ENCODE data around the gene FAM53B.

DNA sequence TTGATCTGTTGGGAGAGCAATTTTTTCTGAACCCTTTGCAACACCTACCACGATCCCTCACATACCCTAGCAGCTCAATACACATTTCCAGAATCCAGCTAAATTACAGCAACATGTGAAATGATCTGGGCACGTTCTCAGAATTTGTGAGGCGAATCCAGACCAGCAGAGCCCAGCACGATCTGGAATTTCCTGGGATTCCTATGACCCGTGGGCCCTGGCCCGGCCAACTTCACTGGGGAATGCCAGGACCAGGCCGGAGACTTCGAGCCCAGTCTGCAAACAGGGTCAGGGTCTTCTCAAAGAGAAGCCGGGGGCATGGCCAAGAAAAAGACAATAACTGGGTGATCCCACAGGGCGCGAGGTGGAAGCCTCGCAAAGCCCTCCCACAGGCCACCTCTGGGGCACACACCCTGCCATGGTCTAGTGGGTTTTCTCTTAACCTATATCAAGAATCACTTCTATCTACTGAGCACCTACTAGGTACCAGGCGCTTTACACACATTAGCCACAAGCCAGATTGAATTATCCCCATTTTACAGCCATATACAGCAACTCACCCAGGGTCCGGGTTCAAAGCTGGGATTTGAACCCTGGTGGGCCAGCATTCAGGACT is 33.8 kb downstream of the FAM53B start:
- TF ChIP-seq, protein P1, sequence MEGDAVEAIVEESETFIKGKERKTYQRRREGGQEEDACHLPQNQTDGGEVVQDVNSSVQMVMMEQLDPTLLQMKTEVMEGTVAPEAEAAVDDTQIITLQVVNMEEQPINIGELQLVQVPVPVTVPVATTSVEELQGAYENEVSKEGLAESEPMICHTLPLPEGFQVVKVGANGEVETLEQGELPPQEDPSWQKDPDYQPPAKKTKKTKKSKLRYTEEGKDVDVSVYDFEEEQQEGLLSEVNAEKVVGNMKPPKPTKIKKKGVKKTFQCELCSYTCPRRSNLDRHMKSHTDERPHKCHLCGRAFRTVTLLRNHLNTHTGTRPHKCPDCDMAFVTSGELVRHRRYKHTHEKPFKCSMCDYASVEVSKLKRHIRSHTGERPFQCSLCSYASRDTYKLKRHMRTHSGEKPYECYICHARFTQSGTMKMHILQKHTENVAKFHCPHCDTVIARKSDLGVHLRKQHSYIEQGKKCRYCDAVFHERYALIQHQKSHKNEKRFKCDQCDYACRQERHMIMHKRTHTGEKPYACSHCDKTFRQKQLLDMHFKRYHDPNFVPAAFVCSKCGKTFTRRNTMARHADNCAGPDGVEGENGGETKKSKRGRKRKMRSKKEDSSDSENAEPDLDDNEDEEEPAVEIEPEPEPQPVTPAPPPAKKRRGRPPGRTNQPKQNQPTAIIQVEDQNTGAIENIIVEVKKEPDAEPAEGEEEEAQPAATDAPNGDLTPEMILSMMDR (IDR thresholded peaks at IDR 0.05) = no peak
- TF ChIP-seq POLR2A (IDR thresholded peaks at IDR 0.05) (no peak), POLR2AphosphoS5 (IDR thresholded peaks at IDR 0.05) (no peak)

Measured in breast epithelium (tissue), 3 donors.